Spleen (tissue), 11 donors: ENCODE data around the gene DDX27. TPM values are rescaled to one million over a fixed set of nuclear protein-coding genes. Genes with fewer than 3 reads are reported as not detected.
A peak's percentile ranks its signal among the peaks of the same experiment; 100 is the strongest.

Experiments used
- DNase-seq: peaks from one replicate; pipeline ENCODE4 v3.0.0-alpha.2; 2020
- H3K27ac ChIP-seq, 8 donors: fragments of 200-600 bp; sonication (generic) in 7 of 8; 1 replicate in 4 of 8; 2 replicates in 4 of 8; pipeline versions ENCODE4 v1.5.0 to v1.8.0; 2016 to 2021; ENCODE audit warnings: inconsistent platforms in 4 of 8, mild to moderate bottlenecking in 4 of 8, moderate library complexity in 1 of 8
- H3K27me3 ChIP-seq, 7 donors: fragments of 200-600 bp; sonication (generic) in 6 of 7; replicated peaks in 1 of 7; 1 replicate in 4 of 7; 2 replicates in 3 of 7; pipeline versions ENCODE4 v1.5.0 to v1.8.0; 2016 to 2021; ENCODE audit warnings: inconsistent platforms in 3 of 7, mild to moderate bottlenecking in 1 of 7
- H3K36me3 ChIP-seq, 6 donors: fragments of 200-600 bp; sonication (generic) in 5 of 6; 1 replicate in 4 of 6; 2 replicates in 2 of 6; pipeline versions ENCODE4 v1.5.0 to v1.8.0; 2016 to 2021; ENCODE audit warnings: inconsistent platforms in 2 of 6
- H3K4me1 ChIP-seq, 6 donors: fragments of 200-600 bp; sonication (generic) in 5 of 6; 1 replicate in 3 of 6; 2 replicates in 3 of 6; pipeline versions ENCODE4 v1.5.0 to v1.8.0; 2016 to 2021; ENCODE audit warnings: inconsistent platforms in 3 of 6
- H3K4me3 ChIP-seq, 8 donors: fragments of 200-600 bp; sonication (generic) in 7 of 8; 1 replicate in 4 of 8; 2 replicates in 4 of 8; pipeline versions ENCODE4 v1.5.0 to v1.8.0; 2016 to 2021; ENCODE audit warnings: inconsistent platforms in 4 of 8, mild to moderate bottlenecking in 4 of 8, moderate library complexity in 2 of 8
- H3K9me3 ChIP-seq, 8 donors: fragments of 200-600 bp; sonication (generic) in 7 of 8; 1 replicate in 4 of 8; 2 replicates in 4 of 8; pipeline versions ENCODE4 v1.5.0 to v1.8.0; 2016 to 2021; ENCODE audit warnings: inconsistent platforms in 4 of 8
- POLR2A ChIP-seq, 3 donors: fragments of 450-650 bp; IDR thresholded peaks; one replicate each; pipeline ENCODE4 v1.5.1; 2017; ENCODE audit warnings: antibody characterized with exemption in 3 of 3, mild to moderate bottlenecking in 1 of 3
- POLR2AphosphoS5 ChIP-seq, 3 donors: sonication (generic); formaldehyde crosslinking; IDR thresholded peaks; one replicate each; pipeline ENCODE4 v1.5.1; 2017; ENCODE audit warnings: antibody characterized with exemption in 3 of 3
- WGBS, 5 donors: extraction: QIAGEN DNeasy Blood & Tissue Kit in 3 of 5; methylation state at CpG; one replicate each; pipeline versions ENCODE4 v1.1.5 to v1.1.7; 2013 to 2018; 5-methylcytosine and 5-hydroxymethylcytosine counted together
- intact Hi-C: fragments of 100-400 bp; cut with DNase I; formaldehyde crosslinking; loops from one replicate; pipeline ENCODE4 v1.15.0; 2023; ENCODE audit warnings: low total_unique reads
- polyA plus RNA-seq, 3 donors: library from polyadenylated mRNA; stranded (reverse); fragments of 200-250 nt; gene quantifications; one replicate each; pipeline ENCODE4 v1.2.1, GENCODE V29; 2013
- total RNA-seq, 7 donors: library from RNA; depleted of rRNA in 3 of 7; stranded (reverse); fragments of >200 nt in 3 of 7; fragmentation: NEBNext Ultra II Directional in 4 of 7; extraction: Animal tissue kit (Norgen Biotek cat#: 25700) in 4 of 7; gene quantifications; one replicate each; pipeline versions ENCODE4 v1.1.0 to v1.2.1, GENCODE V29; 2016 to 2021
- TF ChIP-seq, protein P1 (sequence below), 11 experiments: fragments of 200-600 bp in 7 of 11; fragments of 450-650 bp in 4 of 11; sonication (generic) in 4 of 11; IDR thresholded peaks in 8 of 11; conservative IDR thresholded peaks in 3 of 11; 1 replicate in 7 of 11; 2 replicates in 4 of 11; pipeline versions ENCODE4 v1.4.0 to v1.8.0; 2016 to 2021; ENCODE audit warnings: antibody characterized with exemption in 11 of 11, inconsistent platforms in 4 of 11, mild to moderate bottlenecking in 1 of 11
- donor health status: healthy with polysubstance abuse.
- donor health status: DM: no; HTN: no; CAD: no; lungs with moderate emphysema.
- donor health status: DM: no; HTN: no; CAD: no.
- donor health status: Bipolar disorder and iron deficiency.
- donor health status: healthy.
- donor health status: DM: no; HTN: no; CAD: no.
- donor health status: DM: yes; HTN: yes; CAD: no.

The DDX27 gene
- total and polyA plus RNA-seq, 10 donors: 30.2 to 39.0 (median 36.0) TPM

- TF ChIP-seq POLR2A (IDR thresholded peaks at IDR 0.05) (no peak), POLR2AphosphoS5 (IDR thresholded peaks at IDR 0.05) (no peak)
- TF ChIP-seq, protein P1, sequence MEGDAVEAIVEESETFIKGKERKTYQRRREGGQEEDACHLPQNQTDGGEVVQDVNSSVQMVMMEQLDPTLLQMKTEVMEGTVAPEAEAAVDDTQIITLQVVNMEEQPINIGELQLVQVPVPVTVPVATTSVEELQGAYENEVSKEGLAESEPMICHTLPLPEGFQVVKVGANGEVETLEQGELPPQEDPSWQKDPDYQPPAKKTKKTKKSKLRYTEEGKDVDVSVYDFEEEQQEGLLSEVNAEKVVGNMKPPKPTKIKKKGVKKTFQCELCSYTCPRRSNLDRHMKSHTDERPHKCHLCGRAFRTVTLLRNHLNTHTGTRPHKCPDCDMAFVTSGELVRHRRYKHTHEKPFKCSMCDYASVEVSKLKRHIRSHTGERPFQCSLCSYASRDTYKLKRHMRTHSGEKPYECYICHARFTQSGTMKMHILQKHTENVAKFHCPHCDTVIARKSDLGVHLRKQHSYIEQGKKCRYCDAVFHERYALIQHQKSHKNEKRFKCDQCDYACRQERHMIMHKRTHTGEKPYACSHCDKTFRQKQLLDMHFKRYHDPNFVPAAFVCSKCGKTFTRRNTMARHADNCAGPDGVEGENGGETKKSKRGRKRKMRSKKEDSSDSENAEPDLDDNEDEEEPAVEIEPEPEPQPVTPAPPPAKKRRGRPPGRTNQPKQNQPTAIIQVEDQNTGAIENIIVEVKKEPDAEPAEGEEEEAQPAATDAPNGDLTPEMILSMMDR (IDR thresholded peaks at IDR 0.05 in 8 of 11, conservative IDR thresholded peaks at IDR 0.05 in 3 of 11): no peak
- H3K27ac ChIP-seq: peak overlapping the region in 7 of 8 donors; percentile 97 to 99 (median 99)
- WGBS, 5 donors: 45 to 79% (median 66%) methylated on average over 2 of the region's 2 CpGs
- peaks cover 3 to 11% (median 8%) of the 10 kb centered on the region in 8 donors for H3K9me3 ChIP-seq
- H3K27me3 ChIP-seq: no peaks in the 10 kb centered on the region
- H3K36me3 ChIP-seq: peaks cover 7 to 68% (median 52%) of the 10 kb centered on the region in 6 donors
- H3K4me1 ChIP-seq: peaks cover 31 to 85% (median 73%) of the 10 kb centered on the region in 6 donors
- peak overlapping the region in 2 of 8 donors; percentile 83 to 88 for H3K4me3 ChIP-seq
- no peak for DNase-seq
- intact Hi-C loops: no loop called here
Measured at GRCh38 chr20:49275636-49276035, 56.4 kb downstream of the DDX27 start.

DNA sequence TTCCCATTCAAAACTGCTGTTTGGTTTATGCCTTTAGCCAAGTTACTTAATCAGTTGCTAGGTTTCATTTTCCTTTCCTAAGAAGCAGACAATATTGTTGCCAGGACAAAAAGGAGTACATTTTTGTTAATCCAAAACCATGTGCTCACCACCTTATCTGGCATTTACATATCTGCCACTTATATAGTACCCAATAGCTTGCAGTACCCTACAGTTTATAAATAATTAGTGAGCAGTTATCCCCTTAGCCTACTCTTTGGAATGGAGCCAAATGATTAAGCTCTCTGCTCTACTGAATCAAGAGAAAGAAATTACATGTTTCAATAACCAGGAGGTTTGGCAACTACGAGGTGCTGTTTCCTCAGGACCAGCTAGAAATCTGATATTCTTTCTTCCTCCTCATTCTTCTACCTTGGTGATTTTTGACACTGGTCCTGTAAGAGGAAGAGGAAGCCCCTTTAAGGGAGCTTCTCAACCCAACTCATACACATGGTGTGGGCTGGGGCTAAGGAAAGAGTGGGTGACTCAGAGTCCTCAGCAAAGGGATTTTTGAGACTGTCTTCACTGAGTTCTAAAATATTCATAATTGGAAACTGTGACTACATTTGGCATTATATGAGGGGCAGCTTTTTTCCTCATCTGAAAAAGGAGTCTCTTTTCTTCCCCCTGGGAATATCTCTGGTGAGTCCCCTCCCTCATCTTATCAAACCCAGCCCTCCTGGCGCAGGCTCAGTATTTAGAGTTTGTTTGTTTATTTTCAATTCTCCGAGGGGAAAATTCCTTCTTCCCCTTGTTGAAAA lies 57.1 kb downstream of the DDX27 start:
- Histone ChIP-seq H3K4me3 (peak overlapping the region; percentile 61 to 88 (median 78)), H3K9me3 (peaks cover 3 to 18% (median 15%) of the 10 kb centered on the region in 8 donors), H3K27me3 (no peaks in the 10 kb centered on the region), H3K36me3 (peaks cover 14 to 68% (median 53%) of the 10 kb centered on the region in 6 donors), H3K27ac (peak overlapping the region; percentile 97 to 99 (median 99)), H3K4me1 (peaks cover 27 to 85% (median 74%) of the 10 kb centered on the region in 6 donors)
- no peak for DNase-seq
- intact Hi-C loops: no loop called here
- TF ChIP-seq POLR2A (IDR thresholded peaks at IDR 0.05): no peak
- TF ChIP-seq POLR2AphosphoS5 (IDR thresholded peaks at IDR 0.05): peak in 1 of 3 donors; percentile 41
- 6 to 19% (median 9%) methylated on average over 3 of the region's 3 CpGs for WGBS, 5 donors

- peaks cover 3 to 26% (median 23%) of the 10 kb centered on the region in 8 donors for H3K9me3 ChIP-seq
- peaks cover 27 to 85% (median 76%) of the 10 kb centered on the region in 6 donors for H3K4me1 ChIP-seq
- peaks cover 14 to 68% (median 53%) of the 10 kb centered on the region in 6 donors for H3K36me3 ChIP-seq
- intact Hi-C loops: no loop called here
- peak overlapping the region; percentile 61 to 88 (median 78) for H3K4me3 ChIP-seq
- no peak for TF ChIP-seq POLR2AphosphoS5 (IDR thresholded peaks at IDR 0.05)
- no peaks in the 10 kb centered on the region for H3K27me3 ChIP-seq
- WGBS, 5 donors: 1 to 2% (median 1%) methylated on average over 29 to 31 of the region's 31 CpGs
- DNase-seq: peak; percentile 91
- H3K27ac ChIP-seq: peak overlapping the region; percentile 97 to 99 (median 99)
Measured at GRCh38 chr20:49276961-49277785, 58.0 kb downstream of the DDX27 start.

DNA sequence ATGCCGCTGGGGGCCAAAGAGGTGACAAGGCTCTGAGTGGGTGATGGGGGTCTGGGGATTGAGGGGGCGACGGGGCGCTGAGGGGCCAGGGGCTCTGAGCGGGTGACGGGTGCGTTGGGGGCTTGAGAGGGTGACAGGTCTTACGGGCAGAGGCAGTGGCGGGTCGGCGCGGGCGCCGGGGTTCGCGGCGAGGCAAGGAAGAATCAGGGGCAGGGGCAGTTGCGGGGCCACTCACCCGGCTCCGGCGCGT lies 58.5 kb downstream of the DDX27 start:
- 0 to 1% (median 1%) methylated on average over 18 to 22 of the region's 22 CpGs for WGBS, 5 donors
- H3K27ac ChIP-seq: peak overlapping the region; percentile 97 to 99 (median 99)
- TF ChIP-seq POLR2AphosphoS5 (IDR thresholded peaks at IDR 0.05): no peak
- TF ChIP-seq, protein P1 (IDR thresholded peaks at IDR 0.05 in 8 of 11, conservative IDR thresholded peaks at IDR 0.05 in 3 of 11): no peak
- TF ChIP-seq POLR2A (IDR thresholded peaks at IDR 0.05): peak; percentile 18 to 90 (median 77)
- peaks cover 27 to 85% (median 76%) of the 10 kb centered on the region in 6 donors for H3K4me1 ChIP-seq
- peaks cover 3 to 31% (median 28%) of the 10 kb centered on the region in 8 donors for H3K9me3 ChIP-seq
- H3K4me3 ChIP-seq: peak overlapping the region; percentile 61 to 88 (median 78)
- no peak for DNase-seq
- no peaks in the 10 kb centered on the region for H3K27me3 ChIP-seq
- peaks cover 14 to 68% (median 53%) of the 10 kb centered on the region in 6 donors for H3K36me3 ChIP-seq
- intact Hi-C loops: no loop called here
